Neural cell (in vitro differentiated cells): ENCODE measurements around the gene TRIM8. TPM values are rescaled to one million over a fixed set of nuclear protein-coding genes. Genes with fewer than 3 reads are reported as not detected.

Source experiments
- H2AFZ ChIP-seq: fragments of 200-600, 300-800 bp; sonication (generic), shearing (Covaris generic); 2 replicates; pipeline ENCODE4 v1.6.0; 2014; ENCODE audit warnings: low read depth, mild to moderate bottlenecking, antibody characterized with exemption, low read length, moderate library complexity
- H3F3A ChIP-seq: fragments of 200-600 bp; shearing (Covaris generic); 2 replicates; pipeline ENCODE4 v1.6.1; 2016; ENCODE audit warnings: mild to moderate bottlenecking, moderate library complexity, mixed read lengths, antibody characterized with exemption, low read length; ENCODE audit not compliant: insufficient read depth, poor library complexity, severe bottlenecking
- H3K27ac ChIP-seq: fragments of 200-600, 300-800 bp; sonication (generic), shearing (Covaris generic); 2 replicates; pipeline ENCODE4 v1.5.1; 2014; ENCODE audit warnings: mild to moderate bottlenecking, low read length, moderate library complexity
- H3K27me3 ChIP-seq: fragments of 300-800, 200-600 bp; sonication (generic), shearing (Covaris generic); 2 replicates; pipeline ENCODE4 v1.6.0; 2014; ENCODE audit warnings: mild to moderate bottlenecking, low read depth, low read length, moderate library complexity; ENCODE audit not compliant: insufficient read depth
- H3K36me3 ChIP-seq: fragments of 300-800, 200-600 bp; sonication (generic), shearing (Covaris generic); 2 replicates; pipeline ENCODE4 v1.5.1; 2014; ENCODE audit warnings: mild to moderate bottlenecking, antibody characterized with exemption, low read length, moderate library complexity; ENCODE audit not compliant: insufficient read depth
- H3K4me2 ChIP-seq: fragments of 300-800, 200-600 bp; sonication (generic), shearing (Covaris generic); 2 replicates; pipeline ENCODE4 v1.6.0; 2014; ENCODE audit warnings: mild to moderate bottlenecking, low read length
- H3K4me3 ChIP-seq: fragments of 300-800, 200-600 bp; sonication (generic), shearing (Covaris generic); 2 replicates; pipeline ENCODE4 v1.5.1; 2014; ENCODE audit warnings: mild to moderate bottlenecking, low read length, moderate library complexity
- H3K79me2 ChIP-seq: fragments of 200-600 bp; shearing (Covaris generic); replicated peaks from 2 replicates; pipeline ENCODE4 v1.6.0; 2014; ENCODE audit warnings: mild to moderate bottlenecking, low read length, moderate library complexity; ENCODE audit not compliant: insufficient read depth
- H3K9ac ChIP-seq: fragments of 300-800, 200-600 bp; sonication (generic), shearing (Covaris generic); 2 replicates; pipeline ENCODE4 v1.6.1; 2016; ENCODE audit warnings: mild to moderate bottlenecking, low read length, mixed read lengths
- H3K9me2 ChIP-seq: fragments of 200-600 bp; shearing (Covaris generic); 2 replicates; pipeline ENCODE4 v1.6.1; 2016; ENCODE audit warnings: mild to moderate bottlenecking, low read length, mixed read lengths; ENCODE audit not compliant: insufficient read depth
- H3K9me3 ChIP-seq: fragments of 200-600, 300-800 bp; sonication (generic), shearing (Covaris generic); 2 replicates; pipeline ENCODE4 v1.6.1; 2016; ENCODE audit warnings: mild to moderate bottlenecking, mixed run types, low read length, moderate library complexity, mixed read lengths
- H4K20me1 ChIP-seq: fragments of 200-600 bp; shearing (Covaris generic); 2 replicates; pipeline ENCODE4 v1.6.1; 2016; ENCODE audit warnings: mild to moderate bottlenecking, mixed run types; ENCODE audit not compliant: insufficient read depth
- CTCF ChIP-seq: fragments of 450-650 bp; IDR thresholded peaks from 2 replicates; pipeline ENCODE4 v1.5.1; 2014; ENCODE audit warnings: antibody characterized with exemption, mild to moderate bottlenecking, moderate library complexity; ENCODE audit not compliant: poor library complexity, severe bottlenecking
- EP300 ChIP-seq: fragments of 450-650 bp; conservative IDR thresholded peaks from 2 replicates; pipeline ENCODE4 v1.6.1; 2014; ENCODE audit warnings: antibody characterized with exemption, mild to moderate bottlenecking, moderate library complexity; ENCODE audit not compliant: poor library complexity, severe bottlenecking
- MXI1 ChIP-seq: fragments of 450-650 bp; conservative IDR thresholded peaks from 2 replicates; pipeline ENCODE4 v1.6.1; 2014; ENCODE audit warnings: antibody characterized with exemption, mild to moderate bottlenecking; ENCODE audit not compliant: poor library complexity, severe bottlenecking
- POLR2AphosphoS5 ChIP-seq: IDR thresholded peaks from 2 replicates; pipeline ENCODE4 v1.6.1; 2012
- RAD21 ChIP-seq: fragments of 450-650 bp; conservative IDR thresholded peaks from 2 replicates; pipeline ENCODE4 v1.6.1; 2014; ENCODE audit warnings: antibody characterized with exemption, mild to moderate bottlenecking, moderate library complexity
- TAF1 ChIP-seq: IDR thresholded peaks from 2 replicates; pipeline ENCODE4 v1.6.1; 2012; ENCODE audit warnings: low read depth
- polyA plus RNA-seq: library from polyadenylated mRNA; depleted of rRNA; stranded (reverse); fragments of >200 nt; gene quantifications from 2 replicates; pipeline ENCODE4 v1.2.3, GENCODE V29; 2014
- TF ChIP-seq, protein P1 (sequence below): IDR thresholded peaks from 2 replicates; pipeline ENCODE4 v1.6.1; 2012; ENCODE audit warnings: borderline replicate concordance

TRIM8 gene
- polyA plus RNA-seq, 1 donor from 2014 or later, result 47.5 TPM

- H2AFZ ChIP-seq, result no peak overlapping the region
- H3K36me3 ChIP-seq, result no peaks in the 10 kb centered on the region
- TF ChIP-seq CTCF (no peak), POLR2AphosphoS5 (no peak), MXI1 (no peak), TAF1 (no peak)
- TF ChIP-seq, protein P1, sequence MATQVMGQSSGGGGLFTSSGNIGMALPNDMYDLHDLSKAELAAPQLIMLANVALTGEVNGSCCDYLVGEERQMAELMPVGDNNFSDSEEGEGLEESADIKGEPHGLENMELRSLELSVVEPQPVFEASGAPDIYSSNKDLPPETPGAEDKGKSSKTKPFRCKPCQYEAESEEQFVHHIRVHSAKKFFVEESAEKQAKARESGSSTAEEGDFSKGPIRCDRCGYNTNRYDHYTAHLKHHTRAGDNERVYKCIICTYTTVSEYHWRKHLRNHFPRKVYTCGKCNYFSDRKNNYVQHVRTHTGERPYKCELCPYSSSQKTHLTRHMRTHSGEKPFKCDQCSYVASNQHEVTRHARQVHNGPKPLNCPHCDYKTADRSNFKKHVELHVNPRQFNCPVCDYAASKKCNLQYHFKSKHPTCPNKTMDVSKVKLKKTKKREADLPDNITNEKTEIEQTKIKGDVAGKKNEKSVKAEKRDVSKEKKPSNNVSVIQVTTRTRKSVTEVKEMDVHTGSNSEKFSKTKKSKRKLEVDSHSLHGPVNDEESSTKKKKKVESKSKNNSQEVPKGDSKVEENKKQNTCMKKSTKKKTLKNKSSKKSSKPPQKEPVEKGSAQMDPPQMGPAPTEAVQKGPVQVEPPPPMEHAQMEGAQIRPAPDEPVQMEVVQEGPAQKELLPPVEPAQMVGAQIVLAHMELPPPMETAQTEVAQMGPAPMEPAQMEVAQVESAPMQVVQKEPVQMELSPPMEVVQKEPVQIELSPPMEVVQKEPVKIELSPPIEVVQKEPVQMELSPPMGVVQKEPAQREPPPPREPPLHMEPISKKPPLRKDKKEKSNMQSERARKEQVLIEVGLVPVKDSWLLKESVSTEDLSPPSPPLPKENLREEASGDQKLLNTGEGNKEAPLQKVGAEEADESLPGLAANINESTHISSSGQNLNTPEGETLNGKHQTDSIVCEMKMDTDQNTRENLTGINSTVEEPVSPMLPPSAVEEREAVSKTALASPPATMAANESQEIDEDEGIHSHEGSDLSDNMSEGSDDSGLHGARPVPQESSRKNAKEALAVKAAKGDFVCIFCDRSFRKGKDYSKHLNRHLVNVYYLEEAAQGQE, result no peak
- no peaks in the 10 kb centered on the region for H3K27me3 ChIP-seq
- no peaks in the 10 kb centered on the region for H3K9me2 ChIP-seq
- no peak overlapping the region for H3K9ac ChIP-seq
- H4K20me1 ChIP-seq, result no peaks in the 10 kb centered on the region
- H3K4me3 ChIP-seq, result no peak overlapping the region
- H3K4me2 ChIP-seq, result no peak overlapping the region
- no peak overlapping the region for H3K27ac ChIP-seq
- H3K79me2 ChIP-seq, result no peaks in the 10 kb centered on the region
- H3K9me3 ChIP-seq, result no peaks in the 10 kb centered on the region
- no peaks in the 10 kb centered on the region for H3F3A ChIP-seq
These were observed 38.6 kb upstream of the TRIM8 start for GRCh38 chr10:102605712-102606111.

- no peaks in the 10 kb centered on the region for H4K20me1 ChIP-seq
- H3K79me2 ChIP-seq, result no peaks in the 10 kb centered on the region
- no peaks in the 10 kb centered on the region for H3K36me3 ChIP-seq
- no peaks in the 10 kb centered on the region for H3K27me3 ChIP-seq
- H3K9me3 ChIP-seq, result no peaks in the 10 kb centered on the region
- H2AFZ ChIP-seq, result no peak overlapping the region
- no peak overlapping the region for H3K9ac ChIP-seq
- H3F3A ChIP-seq, result no peaks in the 10 kb centered on the region
- no peak overlapping the region for H3K4me3 ChIP-seq
- TF ChIP-seq EP300 (no peak), TAF1 (no peak), POLR2AphosphoS5 (no peak), RAD21 (no peak)
- TF ChIP-seq, protein P1, result no peak
- no peak overlapping the region for H3K27ac ChIP-seq
- H3K4me2 ChIP-seq, result no peak overlapping the region
- no peaks in the 10 kb centered on the region for H3K9me2 ChIP-seq
These were observed 35.8 kb upstream of the TRIM8 start for GRCh38 chr10:102608487-102608886.
